HEK293 (cell line): ENCODE results near the gene EIF2S3.

ENCODE experiments used
- CTCF ChIA-PET: fragments of 350-600 bp; formaldehyde crosslinking; extraction: SDS; loops from one replicate; lab custom pipeline; 2021; ENCODE audit warnings: antibody characterized with exemption; lab: Yijun Ruan, JAX
- POLR2A ChIA-PET: fragments of 300-600 bp; formaldehyde crosslinking; extraction: SDS; loops from one replicate; lab custom pipeline; 2020; ENCODE audit warnings: antibody characterized with exemption, inconsistent platforms; lab: Yijun Ruan, JAX
- H3K27ac ChIP-seq: fragments of 200-500 bp; sonication (Bioruptor generic); 2 replicates; pipeline ENCODE4 v1.5.1; 2014; ENCODE audit warnings: low read depth, low read length, control low read depth, inconsistent platforms; ENCODE audit errors: extremely low read depth
- H3K36me3 ChIP-seq, 2 experiments: fragments of 200-500 bp in 1 of 2; sonication (Bioruptor generic) in 1 of 2; 1 replicate in 1 of 2; 2 replicates in 1 of 2; pipeline ENCODE4 v1.5.1; 2014 to 2017; ENCODE audit warnings: inconsistent platforms in 2 of 2, low read length in 2 of 2; ENCODE audit not compliant: control insufficient read depth in 2 of 2, insufficient read depth in 1 of 2
- H3K4me1 ChIP-seq: fragments of 200-500 bp; sonication (Bioruptor generic); 2 replicates; pipeline ENCODE4 v1.5.1; 2014; ENCODE audit warnings: mild to moderate bottlenecking, low read length, inconsistent platforms; ENCODE audit not compliant: control insufficient read depth, insufficient read depth
- H3K4me3 ChIP-seq: 2 replicates; pipeline ENCODE4 v1.5.1; 2011; ENCODE audit warnings: low read depth, mild to moderate bottlenecking, control low read depth, low read length, moderate library complexity
- H3K9me3 ChIP-seq: fragments of 200-500 bp; sonication (Bioruptor generic); 2 replicates; pipeline ENCODE4 v1.5.1; 2014; ENCODE audit warnings: low read depth, low read length, inconsistent platforms; ENCODE audit not compliant: control insufficient read depth, insufficient read depth
- FEZF1 ChIP-seq: fragments of 450-650 bp; formaldehyde crosslinking; IDR thresholded peaks from 2 replicates; pipeline ENCODE4 v1.5.1; 2016; ENCODE audit warnings: missing biosample characterization, missing genetic modification characterization
- GFI1B ChIP-seq: fragments of 450-650 bp; formaldehyde crosslinking; IDR thresholded peaks from 2 replicates; pipeline ENCODE4 v1.5.1; 2016; ENCODE audit warnings: missing biosample characterization, missing genetic modification characterization
- HOXC10 ChIP-seq: sonication (generic); formaldehyde crosslinking; IDR thresholded peaks from 2 replicates; pipeline ENCODE4 v1.8.1; 2023; ENCODE audit warnings: mild to moderate bottlenecking, missing genetic modification reagents
- KLF1 ChIP-seq: fragments of 450-650 bp; formaldehyde crosslinking; IDR thresholded peaks from 2 replicates; pipeline ENCODE4 v1.5.1; 2016; ENCODE audit warnings: missing biosample characterization, missing genetic modification characterization
- OSR2 ChIP-seq: fragments of 450-650 bp; formaldehyde crosslinking; IDR thresholded peaks from 2 replicates; pipeline ENCODE4 v1.5.1; 2016; ENCODE audit warnings: missing biosample characterization, missing genetic modification characterization
- ZBTB17 ChIP-seq: fragments of 450-650 bp; formaldehyde crosslinking; IDR thresholded peaks from 2 replicates; pipeline ENCODE4 v1.5.1; 2016; ENCODE audit warnings: missing biosample characterization, missing genetic modification characterization
- ZBTB48 ChIP-seq: fragments of 450-650 bp; formaldehyde crosslinking; IDR thresholded peaks from 2 replicates; pipeline ENCODE4 v1.5.1; 2016; ENCODE audit warnings: missing biosample characterization, missing genetic modification characterization
- ZFP3 ChIP-seq: fragments of 450-650 bp; formaldehyde crosslinking; IDR thresholded peaks from 2 replicates; pipeline ENCODE4 v1.5.1; 2016; ENCODE audit warnings: low read depth, missing biosample characterization, missing genetic modification characterization
- ZNF138 ChIP-seq: fragments of 450-650 bp; formaldehyde crosslinking; IDR thresholded peaks from 2 replicates; pipeline ENCODE4 v1.5.1; 2016; ENCODE audit warnings: missing biosample characterization, missing genetic modification characterization, borderline replicate concordance
- ZNF302 ChIP-seq: fragments of 450-650 bp; formaldehyde crosslinking; IDR thresholded peaks from 2 replicates; pipeline ENCODE4 v1.5.1; 2016; ENCODE audit warnings: missing biosample characterization, missing genetic modification characterization, low read depth
- ZNF37A ChIP-seq: fragments of 450-650 bp; IDR thresholded peaks from 2 replicates; pipeline ENCODE4 v1.5.1; 2018; ENCODE audit warnings: missing biosample characterization, missing genetic modification characterization
- ZNF561 ChIP-seq: fragments of 450-650 bp; IDR thresholded peaks from 2 replicates; pipeline ENCODE4 v1.5.1; 2018; ENCODE audit warnings: missing biosample characterization, missing genetic modification characterization, borderline replicate concordance
- ZNF837 ChIP-seq: fragments of 450-650 bp; formaldehyde crosslinking; IDR thresholded peaks from 2 replicates; pipeline ENCODE4 v1.5.1; 2016; ENCODE audit warnings: missing biosample characterization, missing genetic modification characterization
- TF ChIP-seq, protein P1 (sequence below): fragments of 450-650 bp; formaldehyde crosslinking; IDR thresholded peaks from 2 replicates; pipeline ENCODE4 v1.5.1; 2016; ENCODE audit warnings: missing biosample characterization, missing genetic modification characterization
- TF ChIP-seq, protein P2 (sequence below): fragments of 450-650 bp; formaldehyde crosslinking; IDR thresholded peaks from 2 replicates; pipeline ENCODE4 v1.5.1; 2017; ENCODE audit warnings: missing biosample characterization, missing genetic modification characterization
- TF ChIP-seq, protein P3 (sequence below): fragments of 450-650 bp; formaldehyde crosslinking; IDR thresholded peaks from 2 replicates; pipeline ENCODE4 v1.5.1; 2016; ENCODE audit warnings: missing biosample characterization, missing genetic modification characterization
- TF ChIP-seq, protein P4 (sequence below): fragments of 450-650 bp; formaldehyde crosslinking; IDR thresholded peaks from 2 replicates; pipeline ENCODE4 v1.5.1; 2016; ENCODE audit warnings: missing biosample characterization, missing genetic modification characterization
- TF ChIP-seq, protein P5 (sequence below): fragments of 450-650 bp; formaldehyde crosslinking; IDR thresholded peaks from 2 replicates; pipeline ENCODE4 v1.5.1; 2016; ENCODE audit warnings: missing biosample characterization, missing genetic modification characterization

EIF2S3 gene

DNA sequence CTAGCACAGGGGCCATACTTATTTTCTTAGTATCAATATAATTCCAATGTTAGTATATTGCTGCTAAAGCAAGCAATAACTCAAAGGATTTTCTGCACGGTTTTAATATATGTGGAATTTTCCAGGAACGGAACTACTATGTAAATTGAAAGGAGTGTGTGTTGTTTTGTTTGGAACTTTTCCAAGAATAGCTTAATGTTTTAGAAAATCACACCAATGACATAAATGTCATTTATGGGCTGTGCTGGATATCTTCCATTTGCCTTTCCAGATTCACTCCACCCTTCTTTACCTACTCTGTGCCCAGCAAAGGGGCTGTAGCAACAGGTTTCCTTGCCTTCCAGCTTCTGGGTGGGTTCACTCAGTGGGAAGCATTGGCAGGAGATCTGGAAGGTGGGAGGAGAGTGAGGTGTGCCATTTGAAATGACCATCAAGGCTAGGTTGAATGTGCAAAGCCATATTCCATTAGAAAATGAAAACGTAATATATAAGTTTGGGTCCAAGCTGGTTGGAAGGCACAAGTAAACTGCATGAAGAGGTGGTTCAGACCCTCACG is 69.6 kb downstream of the EIF2S3 start (continued):
- 0 out of 2 replicates have a peak, but pooled peaks have one; percentile 35 for TF ChIP-seq ZNF561
- 0 out of 2 replicates have a peak, but pooled peaks have one; percentile 46 for TF ChIP-seq GFI1B
- TF ChIP-seq ZNF302, result no peak
- no peak for TF ChIP-seq ZFP3 (tag by site-specific recombination)
- no peak for TF ChIP-seq ZNF837 (tag by site-specific recombination)
- TF ChIP-seq, protein P1, sequence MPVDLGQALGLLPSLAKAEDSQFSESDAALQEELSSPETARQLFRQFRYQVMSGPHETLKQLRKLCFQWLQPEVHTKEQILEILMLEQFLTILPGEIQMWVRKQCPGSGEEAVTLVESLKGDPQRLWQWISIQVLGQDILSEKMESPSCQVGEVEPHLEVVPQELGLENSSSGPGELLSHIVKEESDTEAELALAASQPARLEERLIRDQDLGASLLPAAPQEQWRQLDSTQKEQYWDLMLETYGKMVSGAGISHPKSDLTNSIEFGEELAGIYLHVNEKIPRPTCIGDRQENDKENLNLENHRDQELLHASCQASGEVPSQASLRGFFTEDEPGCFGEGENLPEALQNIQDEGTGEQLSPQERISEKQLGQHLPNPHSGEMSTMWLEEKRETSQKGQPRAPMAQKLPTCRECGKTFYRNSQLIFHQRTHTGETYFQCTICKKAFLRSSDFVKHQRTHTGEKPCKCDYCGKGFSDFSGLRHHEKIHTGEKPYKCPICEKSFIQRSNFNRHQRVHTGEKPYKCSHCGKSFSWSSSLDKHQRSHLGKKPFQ (tag by site-specific recombination), result peak; percentile 95
- TF ChIP-seq HOXC10 (CRISPR knock-in tag), result no peak
- no peak for TF ChIP-seq ZNF37A (tag by site-specific recombination)
- TF ChIP-seq ZNF138, result no peak
- TF ChIP-seq KLF1, result 0 out of 2 replicates have a peak, but pooled peaks have one; percentile 12
- TF ChIP-seq OSR2 (tag by site-specific recombination), result peak; percentile 56; the same call in 1 of the 2 replicates
- TF ChIP-seq, protein P2, sequence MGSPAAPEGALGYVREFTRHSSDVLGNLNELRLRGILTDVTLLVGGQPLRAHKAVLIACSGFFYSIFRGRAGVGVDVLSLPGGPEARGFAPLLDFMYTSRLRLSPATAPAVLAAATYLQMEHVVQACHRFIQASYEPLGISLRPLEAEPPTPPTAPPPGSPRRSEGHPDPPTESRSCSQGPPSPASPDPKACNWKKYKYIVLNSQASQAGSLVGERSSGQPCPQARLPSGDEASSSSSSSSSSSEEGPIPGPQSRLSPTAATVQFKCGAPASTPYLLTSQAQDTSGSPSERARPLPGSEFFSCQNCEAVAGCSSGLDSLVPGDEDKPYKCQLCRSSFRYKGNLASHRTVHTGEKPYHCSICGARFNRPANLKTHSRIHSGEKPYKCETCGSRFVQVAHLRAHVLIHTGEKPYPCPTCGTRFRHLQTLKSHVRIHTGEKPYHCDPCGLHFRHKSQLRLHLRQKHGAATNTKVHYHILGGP (tag by site-specific recombination), result peak; percentile 80
- TF ChIP-seq, protein P3, sequence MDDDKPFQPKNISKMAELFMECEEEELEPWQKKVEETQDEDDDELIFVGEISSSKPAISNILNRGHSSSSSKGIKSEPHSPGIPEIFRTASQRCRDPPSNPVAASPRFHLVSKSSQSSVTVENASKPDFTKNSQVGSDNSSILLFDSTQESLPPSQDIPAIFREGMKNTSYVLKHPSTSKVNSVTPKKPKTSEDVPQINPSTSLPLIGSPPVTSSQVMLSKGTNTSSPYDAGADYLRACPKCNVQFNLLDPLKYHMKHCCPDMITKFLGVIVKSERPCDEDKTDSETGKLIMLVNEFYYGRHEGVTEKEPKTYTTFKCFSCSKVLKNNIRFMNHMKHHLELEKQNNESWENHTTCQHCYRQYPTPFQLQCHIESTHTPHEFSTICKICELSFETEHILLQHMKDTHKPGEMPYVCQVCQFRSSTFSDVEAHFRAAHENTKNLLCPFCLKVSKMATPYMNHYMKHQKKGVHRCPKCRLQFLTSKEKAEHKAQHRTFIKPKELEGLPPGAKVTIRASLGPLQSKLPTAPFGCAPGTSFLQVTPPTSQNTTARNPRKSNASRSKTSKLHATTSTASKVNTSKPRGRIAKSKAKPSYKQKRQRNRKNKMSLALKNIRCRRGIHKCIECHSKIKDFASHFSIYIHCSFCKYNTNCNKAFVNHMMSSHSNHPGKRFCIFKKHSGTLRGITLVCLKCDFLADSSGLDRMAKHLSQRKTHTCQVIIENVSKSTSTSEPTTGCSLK, result no peak
- TF ChIP-seq, protein P4, sequence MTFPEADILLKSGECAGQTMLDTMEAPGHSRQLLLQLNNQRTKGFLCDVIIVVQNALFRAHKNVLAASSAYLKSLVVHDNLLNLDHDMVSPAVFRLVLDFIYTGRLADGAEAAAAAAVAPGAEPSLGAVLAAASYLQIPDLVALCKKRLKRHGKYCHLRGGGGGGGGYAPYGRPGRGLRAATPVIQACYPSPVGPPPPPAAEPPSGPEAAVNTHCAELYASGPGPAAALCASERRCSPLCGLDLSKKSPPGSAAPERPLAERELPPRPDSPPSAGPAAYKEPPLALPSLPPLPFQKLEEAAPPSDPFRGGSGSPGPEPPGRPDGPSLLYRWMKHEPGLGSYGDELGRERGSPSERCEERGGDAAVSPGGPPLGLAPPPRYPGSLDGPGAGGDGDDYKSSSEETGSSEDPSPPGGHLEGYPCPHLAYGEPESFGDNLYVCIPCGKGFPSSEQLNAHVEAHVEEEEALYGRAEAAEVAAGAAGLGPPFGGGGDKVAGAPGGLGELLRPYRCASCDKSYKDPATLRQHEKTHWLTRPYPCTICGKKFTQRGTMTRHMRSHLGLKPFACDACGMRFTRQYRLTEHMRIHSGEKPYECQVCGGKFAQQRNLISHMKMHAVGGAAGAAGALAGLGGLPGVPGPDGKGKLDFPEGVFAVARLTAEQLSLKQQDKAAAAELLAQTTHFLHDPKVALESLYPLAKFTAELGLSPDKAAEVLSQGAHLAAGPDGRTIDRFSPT (tag by site-specific recombination), result no peak

DNA sequence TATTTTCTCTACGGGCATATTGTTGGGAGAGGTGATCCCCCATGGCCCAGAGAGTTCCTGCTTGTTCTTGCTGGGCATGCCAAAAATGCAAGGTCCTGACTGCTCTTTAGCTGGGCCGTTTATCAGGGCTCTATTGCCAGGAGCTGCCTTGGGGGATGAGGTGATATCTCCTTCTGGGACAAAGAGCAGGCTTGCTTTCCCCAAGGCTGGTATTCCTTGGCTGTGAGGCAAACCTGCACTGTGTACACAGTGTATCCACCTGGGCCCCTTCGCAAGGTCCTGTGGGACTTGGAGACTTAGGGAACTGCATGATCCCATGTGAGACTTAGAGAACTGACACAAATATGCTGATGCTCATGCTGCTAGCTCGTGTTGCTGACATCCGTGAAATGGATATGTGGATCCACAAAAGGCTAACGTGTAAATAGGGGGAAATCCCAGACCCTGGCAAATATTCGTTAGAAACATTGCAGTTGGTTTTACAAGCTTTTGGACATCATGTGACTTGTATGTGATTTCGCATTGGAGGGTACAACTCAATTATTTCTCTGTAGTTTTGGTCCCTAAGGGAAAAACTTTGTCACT is 70.4 kb downstream of the EIF2S3 start:
- ChIA-PET POLR2A (interaction anchor here (0.6 kb wide), 1 partner anchor 99 kb away, joined by 3 read pairs; no protein-coding TSS in a partner anchor), CTCF (interaction anchor here (0.5 to 1.6 kb wide), 6 partner anchors 12 to 137 kb away, joined by 3 to 5 read pairs (median 4); no protein-coding TSS in a partner anchor)
- Histone ChIP-seq H3K27ac (peak overlapping the region; percentile 48), H3K4me1 (peaks cover 24% of the 10 kb centered on the region), H3K4me3 (no peak overlapping the region), H3K9me3 (no peaks in the 10 kb centered on the region), H3K36me3 (no peaks in the 10 kb centered on the region)
- TF ChIP-seq FEZF1 (tag by site-specific recombination), result peak; percentile 96
- TF ChIP-seq ZBTB48 (tag by site-specific recombination), result 0 out of 2 replicates have a peak, but pooled peaks have one; percentile 43
- TF ChIP-seq, protein P5, sequence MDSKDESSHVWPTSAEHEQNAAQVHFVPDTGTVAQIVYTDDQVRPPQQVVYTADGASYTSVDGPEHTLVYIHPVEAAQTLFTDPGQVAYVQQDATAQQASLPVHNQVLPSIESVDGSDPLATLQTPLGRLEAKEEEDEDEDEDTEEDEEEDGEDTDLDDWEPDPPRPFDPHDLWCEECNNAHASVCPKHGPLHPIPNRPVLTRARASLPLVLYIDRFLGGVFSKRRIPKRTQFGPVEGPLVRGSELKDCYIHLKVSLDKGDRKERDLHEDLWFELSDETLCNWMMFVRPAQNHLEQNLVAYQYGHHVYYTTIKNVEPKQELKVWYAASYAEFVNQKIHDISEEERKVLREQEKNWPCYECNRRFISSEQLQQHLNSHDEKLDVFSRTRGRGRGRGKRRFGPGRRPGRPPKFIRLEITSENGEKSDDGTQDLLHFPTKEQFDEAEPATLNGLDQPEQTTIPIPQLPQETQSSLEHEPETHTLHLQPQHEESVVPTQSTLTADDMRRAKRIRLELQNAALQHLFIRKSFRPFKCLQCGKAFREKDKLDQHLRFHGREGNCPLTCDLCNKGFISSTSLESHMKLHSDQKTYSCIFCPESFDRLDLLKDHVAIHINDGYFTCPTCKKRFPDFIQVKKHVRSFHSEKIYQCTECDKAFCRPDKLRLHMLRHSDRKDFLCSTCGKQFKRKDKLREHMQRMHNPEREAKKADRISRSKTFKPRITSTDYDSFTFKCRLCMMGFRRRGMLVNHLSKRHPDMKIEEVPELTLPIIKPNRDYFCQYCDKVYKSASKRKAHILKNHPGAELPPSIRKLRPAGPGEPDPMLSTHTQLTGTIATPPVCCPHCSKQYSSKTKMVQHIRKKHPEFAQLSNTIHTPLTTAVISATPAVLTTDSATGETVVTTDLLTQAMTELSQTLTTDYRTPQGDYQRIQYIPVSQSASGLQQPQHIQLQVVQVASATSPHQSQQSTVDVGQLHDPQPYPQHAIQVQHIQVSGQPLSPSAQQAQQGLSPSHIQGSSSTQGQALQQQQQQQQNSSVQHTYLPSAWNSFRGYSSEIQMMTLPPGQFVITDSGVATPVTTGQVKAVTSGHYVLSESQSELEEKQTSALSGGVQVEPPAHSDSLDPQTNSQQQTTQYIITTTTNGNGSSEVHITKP (tag by site-specific recombination), result 0 out of 2 replicates have a peak, but pooled peaks have one; percentile 11
- TF ChIP-seq ZNF561, result no peak
- TF ChIP-seq ZBTB17 (tag by site-specific recombination), result peak; percentile 16
